GM21390 (cell line): ENCODE results near the gene FBXO47.
A peak's percentile ranks its signal among the peaks of the same experiment; 100 is the strongest.

Source experiments
- ATAC-seq: cut with Tn5 transposase; IDR thresholded peaks from one replicate; pipeline ENCODE4 v1.9.1; 2021; ENCODE audit not compliant: unreplicated experiment

FBXO47 gene

GRCh38 chr17:38905375-38905774, 61.8 kb downstream of the FBXO47 start:
- no peak for ATAC-seq

- ATAC-seq = no peak
Observed at GRCh38 chr17:38904892-38905291, 62.3 kb downstream of the FBXO47 start.

- no peak for ATAC-seq
Observed at GRCh38 chr17:38903404-38903803, 63.8 kb downstream of the FBXO47 start.

- no peak for ATAC-seq
Observed at GRCh38 chr17:38900978-38901656, 66.1 kb downstream of the FBXO47 start.

GRCh38 chr17:38899421-38899820, 67.8 kb downstream of the FBXO47 start:
- ATAC-seq = no peak

- ATAC-seq = peak; percentile 88
Observed at GRCh38 chr17:38898812-38899348, 68.3 kb downstream of the FBXO47 start.

GRCh38 chr17:38898291-38898679, 68.9 kb downstream of the FBXO47 start:
- peak; percentile 9 for ATAC-seq

GRCh38 chr17:38897671-38898290, 69.4 kb downstream of the FBXO47 start:
- no peak for ATAC-seq

GRCh38 chr17:38897176-38897575, 70.0 kb downstream of the FBXO47 start:
- ATAC-seq = no peak

GRCh38 chr17:38896346-38896954, 70.8 kb downstream of the FBXO47 start:
- ATAC-seq = no peak

GRCh38 chr17:38894276-38894675, 72.9 kb downstream of the FBXO47 start:
- no peak for ATAC-seq

- ATAC-seq = no peak
Observed at GRCh38 chr17:38893607-38894006, 73.6 kb downstream of the FBXO47 start.

- ATAC-seq = no peak
Observed at GRCh38 chr17:38893113-38893512, 74.1 kb downstream of the FBXO47 start.

GRCh38 chr17:38892620-38893019, 74.6 kb downstream of the FBXO47 start:
- no peak for ATAC-seq

GRCh38 chr17:38892083-38892482, 75.1 kb downstream of the FBXO47 start:
- ATAC-seq = no peak

- ATAC-seq = no peak
Observed at GRCh38 chr17:38891441-38891840, 75.8 kb downstream of the FBXO47 start.

- ATAC-seq = no peak
Observed at GRCh38 chr17:38890410-38890746, 76.8 kb downstream of the FBXO47 start.

GRCh38 chr17:38889745-38890409, 77.3 kb downstream of the FBXO47 start:
- ATAC-seq = no peak

GRCh38 chr17:38888842-38889241, 78.4 kb downstream of the FBXO47 start:
- no peak for ATAC-seq

- no peak for ATAC-seq
Observed at GRCh38 chr17:38886643-38887010, 80.6 kb downstream of the FBXO47 start.
